Choroid plexus epithelial cell (primary cell): ENCODE data around the gene TNFAIP8L1.

ENCODE experiments used
- DNase-seq: peaks from one replicate; pipeline ENCODE4 v3.0.0-alpha.2; 2010; ENCODE audit warnings: low read depth
- H3K4me3 ChIP-seq: 2 replicates; pipeline ENCODE4 v1.5.1; 2011; ENCODE audit warnings: low read depth, mild to moderate bottlenecking, control low read depth, low read length, moderate library complexity
- CTCF ChIP-seq: conservative IDR thresholded peaks from 2 replicates; pipeline ENCODE4 v1.5.1; 2011; ENCODE audit warnings: low read depth, mild to moderate bottlenecking, control low read depth, inconsistent platforms, low read length, moderate library complexity

TNFAIP8L1 gene

GRCh38 chr19:4600893-4601292, 38.4 kb upstream of the TNFAIP8L1 start:
- no peak for TF ChIP-seq CTCF
- no peak overlapping the region for H3K4me3 ChIP-seq
- no peak for DNase-seq

GRCh38 chr19:4602173-4602788, 37.0 kb upstream of the TNFAIP8L1 start:
- no peak for TF ChIP-seq CTCF
- DNase-seq = no peak
- H3K4me3 ChIP-seq = no peak overlapping the region

- H3K4me3 ChIP-seq = no peak overlapping the region
- no peak for TF ChIP-seq CTCF
- no peak for DNase-seq
These were observed 36.4 kb upstream of the TNFAIP8L1 start for GRCh38 chr19:4602915-4603314.

GRCh38 chr19:4604912-4605311, 34.4 kb upstream of the TNFAIP8L1 start:
- DNase-seq = no peak
- no peak overlapping the region for H3K4me3 ChIP-seq
- no peak for TF ChIP-seq CTCF

- no peak for DNase-seq
- no peak for TF ChIP-seq CTCF
These were observed 33.1 kb upstream of the TNFAIP8L1 start for GRCh38 chr19:4606181-4606580.

GRCh38 chr19:4606921-4607678, 32.2 kb upstream of the TNFAIP8L1 start:
- H3K4me3 ChIP-seq = no peak overlapping the region
- no peak for TF ChIP-seq CTCF
- no peak for DNase-seq

More at GRCh38 chr19:4606181-4606580, 33.1 kb upstream of the TNFAIP8L1 start:
- H3K4me3 ChIP-seq = no peak overlapping the region

GRCh38 chr19:4609878-4610511, 29.3 kb upstream of the TNFAIP8L1 start:
- no peak for DNase-seq
- H3K4me3 ChIP-seq = no peak overlapping the region
- TF ChIP-seq CTCF = no peak
